Endodermal cell (in vitro differentiated cells): ENCODE results near the gene SYNJ2. TPM values are rescaled to one million over a fixed set of nuclear protein-coding genes. Genes with fewer than 3 reads are reported as not detected.
A peak's percentile ranks its signal among the peaks of the same experiment; 100 is the strongest.

Experiments
- DNase-seq: peaks from one replicate; pipeline ENCODE4 v3.0.0-alpha.2; 2017
- H3K27ac ChIP-seq: 2 replicates; pipeline ENCODE4 v1.5.1; 2013; ENCODE audit warnings: mild to moderate bottlenecking, low read depth, low read length, moderate library complexity
- H3K27me3 ChIP-seq: 2 replicates; pipeline ENCODE4 v1.6.1; 2013; ENCODE audit warnings: mild to moderate bottlenecking, low read length, moderate library complexity; ENCODE audit not compliant: insufficient read depth, control insufficient read depth, poor library complexity, severe bottlenecking
- H3K36me3 ChIP-seq: 2 replicates; pipeline ENCODE4 v1.7.0; 2013; ENCODE audit warnings: mild to moderate bottlenecking, low read length, moderate library complexity; ENCODE audit not compliant: control insufficient read depth, insufficient read depth
- H3K4me1 ChIP-seq: one replicate; pipeline ENCODE4 v1.7.0; 2013; ENCODE audit warnings: low read length; ENCODE audit not compliant: control insufficient read depth, insufficient read depth
- H3K4me3 ChIP-seq: 2 replicates; pipeline ENCODE4 v1.5.1; 2013; ENCODE audit warnings: mild to moderate bottlenecking, low read length, moderate library complexity
- H3K9ac ChIP-seq: 2 replicates; pipeline ENCODE4 v1.6.1; 2013; ENCODE audit warnings: mild to moderate bottlenecking, low read length, moderate library complexity; ENCODE audit not compliant: poor library complexity, severe bottlenecking; ENCODE audit errors: extremely low read depth
- H3K9me3 ChIP-seq: 2 replicates; pipeline ENCODE4 v1.6.1; 2013; ENCODE audit warnings: mild to moderate bottlenecking, low read length, moderate library complexity; ENCODE audit not compliant: control insufficient read depth
- H3K27ac Mint-ChIP-seq: 2 replicates; pipeline ENCODE4 v1.8.0; 2020; ENCODE audit warnings: mixed read lengths
- H3K27me3 Mint-ChIP-seq: 2 replicates; pipeline ENCODE4 v1.8.0; 2021; ENCODE audit warnings: mild to moderate bottlenecking, mixed read lengths; ENCODE audit not compliant: insufficient read depth
- H3K36me3 Mint-ChIP-seq: 2 replicates; pipeline ENCODE4 v1.8.0; 2020; ENCODE audit warnings: low read depth, mixed read lengths
- H3K4me1 Mint-ChIP-seq: 2 replicates; pipeline ENCODE4 v1.8.0; 2020; ENCODE audit warnings: mixed read lengths
- H3K4me3 Mint-ChIP-seq: 2 replicates; pipeline ENCODE4 v1.8.0; 2020; ENCODE audit warnings: mild to moderate bottlenecking, moderate library complexity, mixed read lengths
- H3K9me3 Mint-ChIP-seq: 2 replicates; pipeline ENCODE4 v1.8.0; 2020; ENCODE audit warnings: mild to moderate bottlenecking, mixed read lengths
- CTCF ChIP-seq: fragments of 200-600 bp; sonication (generic); conservative IDR thresholded peaks from 2 replicates; pipeline ENCODE4 v1.5.0; 2021; ENCODE audit warnings: antibody characterized with exemption, mild to moderate bottlenecking
- WGBS, 2 experiments: methylation state at CpG; one replicate each; pipeline versions ENCODE4 v1.1.5 to v1.1.7; 2013; ENCODE audit warnings: missing lambda C conversion rate in 2 of 2, mixed read lengths in 1 of 2; ENCODE audit not compliant: insufficient coverage in 1 of 2, insufficient read length in 1 of 2; 5-methylcytosine and 5-hydroxymethylcytosine counted together
- total RNA-seq, 2 donors: library from RNA; stranded (reverse); fragmentation: NEBNext Ultra II Directional in 1 of 2; extraction: Animal tissue kit (Norgen Biotek cat#: 25700) in 1 of 2; gene quantifications; 2 replicates in 1 of 2; 3 replicates in 1 of 2; pipeline ENCODE4 v1.2.1, GENCODE V29; 2021

SYNJ2 gene
- total RNA-seq, 2 donors from 2014 or later = 21.2 to 32.8 TPM

GRCh38 chr6:158059108-158059507, 77.4 kb downstream of the SYNJ2 start:
- H3K4me1 Mint-ChIP-seq = no peaks in the 10 kb centered on the region
- no peaks in the 10 kb centered on the region for H3K27me3 ChIP-seq
- H3K27ac ChIP-seq = no peak overlapping the region
- H3K9me3 ChIP-seq = peaks cover 8% of the 10 kb centered on the region
- no peak for TF ChIP-seq CTCF
- H3K4me3 ChIP-seq = no peak overlapping the region
- no peak overlapping the region for H3K4me3 Mint-ChIP-seq
- no peaks in the 10 kb centered on the region for H3K4me1 ChIP-seq
- DNase-seq = no peak
- peaks cover 21% of the 10 kb centered on the region for H3K36me3 ChIP-seq
- H3K36me3 Mint-ChIP-seq = peaks cover 19% of the 10 kb centered on the region
- H3K27me3 Mint-ChIP-seq = no peaks in the 10 kb centered on the region
- H3K9me3 Mint-ChIP-seq = no peaks in the 10 kb centered on the region
- no peak overlapping the region for H3K27ac Mint-ChIP-seq
- no peak overlapping the region for H3K9ac ChIP-seq
- 93 to 95% methylated on average over 9 to 13 of the region's 13 CpGs for WGBS, 2 experiments

GRCh38 chr6:158060455-158061360, 79.0 kb downstream of the SYNJ2 start:
- Mint-ChIP-seq H3K27me3 (no peaks in the 10 kb centered on the region), H3K9me3 (no peaks in the 10 kb centered on the region), H3K27ac (peak overlapping the region; percentile 61)

GRCh38 chr6:158061361-158061708, 79.7 kb downstream of the SYNJ2 start:
- no peak for DNase-seq
- peaks cover 20% of the 10 kb centered on the region for H3K36me3 Mint-ChIP-seq
- H3K27ac Mint-ChIP-seq = no peak overlapping the region
- H3K4me1 Mint-ChIP-seq = no peaks in the 10 kb centered on the region
- Histone ChIP-seq H3K27ac (no peak overlapping the region), H3K36me3 (peaks cover 29% of the 10 kb centered on the region), H3K4me1 (no peaks in the 10 kb centered on the region), H3K9me3 (peaks cover 8% of the 10 kb centered on the region), H3K4me3 (no peak overlapping the region), H3K9ac (no peak overlapping the region), H3K27me3 (no peaks in the 10 kb centered on the region)
- TF ChIP-seq CTCF = no peak
- H3K27me3 Mint-ChIP-seq = no peaks in the 10 kb centered on the region
- H3K9me3 Mint-ChIP-seq = no peaks in the 10 kb centered on the region
- WGBS, 2 experiments = 90 to 100% methylated on average over 5 of the region's 5 CpGs
- no peak overlapping the region for H3K4me3 Mint-ChIP-seq

More at GRCh38 chr6:158060455-158061360, 79.0 kb downstream of the SYNJ2 start:
- Histone ChIP-seq H3K9me3 (peaks cover 8% of the 10 kb centered on the region), H3K4me3 (no peak overlapping the region), H3K4me1 (no peaks in the 10 kb centered on the region), H3K36me3 (peaks cover 27% of the 10 kb centered on the region), H3K9ac (no peak overlapping the region), H3K27ac (no peak overlapping the region), H3K27me3 (no peaks in the 10 kb centered on the region)
- Mint-ChIP-seq H3K36me3 (peaks cover 19% of the 10 kb centered on the region), H3K4me1 (no peaks in the 10 kb centered on the region), H3K4me3 (no peak overlapping the region)
- no peak for TF ChIP-seq CTCF
- peak; percentile 65 for DNase-seq
- 91 to 97% methylated on average over 6 to 11 of the region's 11 CpGs for WGBS, 2 experiments
